Smooth muscle cell (in vitro differentiated cells): ENCODE measurements around the gene RBM14. TPM values are rescaled to one million over a fixed set of nuclear protein-coding genes. Genes with fewer than 3 reads are reported as not detected.
"Not testable (repeated sequence)": the region's sequence is repeated elsewhere in the genome, so short reads cannot be mapped to it uniquely, and the experiment has no call there.

Experiments used
- DNase-seq: peaks from one replicate; lab custom pipeline; 2025; ENCODE audit not compliant: unreplicated experiment; lab: John Stamatoyannopoulos, UW
- H2AFZ ChIP-seq: fragments of 200-600 bp; sonication (generic); 2 replicates; pipeline ENCODE4 v1.6.0; 2016; ENCODE audit warnings: antibody characterized with exemption, low read depth, mild to moderate bottlenecking
- H3F3A ChIP-seq: fragments of 200-600 bp; sonication (generic); 2 replicates; pipeline ENCODE4 v1.6.0; 2017; ENCODE audit warnings: antibody characterized with exemption, low read depth
- H3K27ac ChIP-seq: fragments of 200-600 bp; sonication (generic); 2 replicates; pipeline ENCODE4 v1.5.1; 2016; ENCODE audit warnings: low read depth, mild to moderate bottlenecking
- H3K27me3 ChIP-seq: fragments of 200-600 bp; sonication (generic); 2 replicates; pipeline ENCODE4 v1.6.1; 2016; ENCODE audit warnings: low read depth, mild to moderate bottlenecking
- H3K36me3 ChIP-seq: fragments of 200-600 bp; sonication (generic); 2 replicates; pipeline ENCODE4 v1.5.1; 2016; ENCODE audit warnings: low read depth
- H3K4me1 ChIP-seq: fragments of 200-600 bp; sonication (generic); 2 replicates; pipeline ENCODE4 v1.5.1; 2016; ENCODE audit warnings: low read depth
- H3K4me2 ChIP-seq: fragments of 200-600 bp; sonication (generic); 2 replicates; pipeline ENCODE4 v1.6.0; 2016; ENCODE audit warnings: mild to moderate bottlenecking
- H3K4me3 ChIP-seq: fragments of 200-600 bp; sonication (generic); 2 replicates; pipeline ENCODE4 v1.5.1; 2016; ENCODE audit warnings: mild to moderate bottlenecking
- H3K79me2 ChIP-seq: fragments of 200-600 bp; sonication (generic); 2 replicates; pipeline ENCODE4 v1.6.0; 2016; ENCODE audit warnings: low read depth, mild to moderate bottlenecking
- H3K9ac ChIP-seq: fragments of 200-600 bp; sonication (generic); 2 replicates; pipeline ENCODE4 v1.6.0; 2016; ENCODE audit warnings: low read depth
- H3K9me3 ChIP-seq: fragments of 200-600 bp; sonication (generic); replicated peaks from 2 replicates; pipeline ENCODE4 v1.5.1; 2016; ENCODE audit warnings: low read depth
- H4K20me1 ChIP-seq: fragments of 200-600 bp; sonication (generic); 2 replicates; pipeline ENCODE4 v1.6.0; 2016; ENCODE audit warnings: low read depth
- WGBS: methylation state at CpG from one replicate; pipeline ENCODE4 v1.1.7; 2016; ENCODE audit warnings: low lambda C conversion rate; 5-methylcytosine and 5-hydroxymethylcytosine counted together
- polyA plus RNA-seq: library from polyadenylated mRNA; unstranded; fragments of >200 nt; fragmentation: Nextera tagmentation; extraction: Ambion mirVana; gene quantifications from 2 replicates; pipeline ENCODE4 v1.2.1, GENCODE V29; 2016
- total RNA-seq: library from RNA; depleted of rRNA; stranded (reverse); fragments of >200 nt; gene quantifications from 2 replicates; pipeline ENCODE4 v1.2.3, GENCODE V29; 2014
- TF ChIP-seq, protein P1 (sequence below): fragments of 200-600 bp; sonication (generic); IDR thresholded peaks from 2 replicates; pipeline ENCODE4 v1.5.1; 2017; ENCODE audit warnings: borderline replicate concordance, mild to moderate bottlenecking, antibody characterized with exemption; ENCODE audit not compliant: insufficient read depth, poor library complexity, severe bottlenecking

Gene RBM14
- total and polyA plus RNA-seq, 2 experiments from 2014 or later: 34.4 to 41.1 TPM

DNA sequence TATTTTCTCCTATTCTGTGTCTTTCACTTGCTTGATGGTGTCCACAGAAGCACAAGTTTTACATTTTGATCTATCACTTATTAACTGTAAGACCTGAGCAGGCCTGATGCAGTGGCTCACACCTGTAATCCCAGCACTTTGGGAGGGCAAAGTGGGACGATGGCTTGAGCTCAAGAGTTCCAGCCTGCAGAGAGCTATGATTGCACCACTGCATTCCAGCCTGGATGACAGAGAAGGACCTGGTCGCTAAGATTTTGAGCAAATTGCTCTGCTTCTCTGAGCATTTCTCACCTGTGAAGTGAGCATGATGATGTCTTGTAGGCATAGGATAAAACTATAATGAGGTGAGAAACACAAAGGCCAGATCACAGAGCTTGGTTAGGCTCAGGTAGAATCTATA is 30.3 kb upstream of the RBM14 start:
- no peaks in the 10 kb centered on the region for H3K36me3 ChIP-seq
- no peak overlapping the region for H2AFZ ChIP-seq
- no peak for DNase-seq
- no peak overlapping the region for H3K4me2 ChIP-seq
- H3F3A ChIP-seq: no peaks in the 10 kb centered on the region
- H3K4me1 ChIP-seq: no peaks in the 10 kb centered on the region
- TF ChIP-seq, protein P1, sequence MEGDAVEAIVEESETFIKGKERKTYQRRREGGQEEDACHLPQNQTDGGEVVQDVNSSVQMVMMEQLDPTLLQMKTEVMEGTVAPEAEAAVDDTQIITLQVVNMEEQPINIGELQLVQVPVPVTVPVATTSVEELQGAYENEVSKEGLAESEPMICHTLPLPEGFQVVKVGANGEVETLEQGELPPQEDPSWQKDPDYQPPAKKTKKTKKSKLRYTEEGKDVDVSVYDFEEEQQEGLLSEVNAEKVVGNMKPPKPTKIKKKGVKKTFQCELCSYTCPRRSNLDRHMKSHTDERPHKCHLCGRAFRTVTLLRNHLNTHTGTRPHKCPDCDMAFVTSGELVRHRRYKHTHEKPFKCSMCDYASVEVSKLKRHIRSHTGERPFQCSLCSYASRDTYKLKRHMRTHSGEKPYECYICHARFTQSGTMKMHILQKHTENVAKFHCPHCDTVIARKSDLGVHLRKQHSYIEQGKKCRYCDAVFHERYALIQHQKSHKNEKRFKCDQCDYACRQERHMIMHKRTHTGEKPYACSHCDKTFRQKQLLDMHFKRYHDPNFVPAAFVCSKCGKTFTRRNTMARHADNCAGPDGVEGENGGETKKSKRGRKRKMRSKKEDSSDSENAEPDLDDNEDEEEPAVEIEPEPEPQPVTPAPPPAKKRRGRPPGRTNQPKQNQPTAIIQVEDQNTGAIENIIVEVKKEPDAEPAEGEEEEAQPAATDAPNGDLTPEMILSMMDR: no peak
- 75% methylated on average over 2 of the region's 2 CpGs for WGBS
- no peak overlapping the region for H3K9ac ChIP-seq
- no peak overlapping the region for H3K4me3 ChIP-seq
- no peaks in the 10 kb centered on the region for H3K9me3 ChIP-seq
- no peaks in the 10 kb centered on the region for H4K20me1 ChIP-seq
- H3K27ac ChIP-seq: no peak overlapping the region
- no peaks in the 10 kb centered on the region for H3K27me3 ChIP-seq
- H3K79me2 ChIP-seq: no peaks in the 10 kb centered on the region

DNA sequence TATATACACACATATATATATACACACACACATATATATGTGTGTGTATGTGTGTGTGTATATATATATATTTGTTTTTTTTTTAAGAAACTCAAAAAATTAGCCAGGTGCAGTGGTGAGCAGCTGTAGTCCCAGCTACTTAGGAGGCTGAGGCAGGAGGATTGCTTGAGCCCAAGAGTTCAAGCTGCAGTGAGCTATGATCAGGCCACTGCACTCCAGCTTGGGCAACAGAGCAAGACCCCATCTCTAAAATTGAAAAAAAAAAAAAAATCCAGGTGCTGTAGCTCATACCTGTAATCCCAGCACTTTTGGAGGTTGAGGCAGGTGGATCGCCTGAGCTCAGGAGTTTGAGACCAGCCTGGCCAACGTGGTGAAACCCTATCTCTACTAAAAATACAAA is 27.1 kb upstream of the RBM14 start:
- H2AFZ ChIP-seq, DNase-seq, H3K9ac ChIP-seq, H3K4me2 ChIP-seq, H3K27ac ChIP-seq, H3F3A ChIP-seq, H3K36me3 ChIP-seq, H3K4me3 ChIP-seq, H4K20me1 ChIP-seq, H3K4me1 ChIP-seq, H3K27me3 ChIP-seq, H3K9me3 ChIP-seq: not testable (repeated sequence)
- WGBS: 85% methylated on average over 2 of the region's 2 CpGs
- H3K79me2 ChIP-seq: peaks cover 13% of the 10 kb centered on the region

DNA sequence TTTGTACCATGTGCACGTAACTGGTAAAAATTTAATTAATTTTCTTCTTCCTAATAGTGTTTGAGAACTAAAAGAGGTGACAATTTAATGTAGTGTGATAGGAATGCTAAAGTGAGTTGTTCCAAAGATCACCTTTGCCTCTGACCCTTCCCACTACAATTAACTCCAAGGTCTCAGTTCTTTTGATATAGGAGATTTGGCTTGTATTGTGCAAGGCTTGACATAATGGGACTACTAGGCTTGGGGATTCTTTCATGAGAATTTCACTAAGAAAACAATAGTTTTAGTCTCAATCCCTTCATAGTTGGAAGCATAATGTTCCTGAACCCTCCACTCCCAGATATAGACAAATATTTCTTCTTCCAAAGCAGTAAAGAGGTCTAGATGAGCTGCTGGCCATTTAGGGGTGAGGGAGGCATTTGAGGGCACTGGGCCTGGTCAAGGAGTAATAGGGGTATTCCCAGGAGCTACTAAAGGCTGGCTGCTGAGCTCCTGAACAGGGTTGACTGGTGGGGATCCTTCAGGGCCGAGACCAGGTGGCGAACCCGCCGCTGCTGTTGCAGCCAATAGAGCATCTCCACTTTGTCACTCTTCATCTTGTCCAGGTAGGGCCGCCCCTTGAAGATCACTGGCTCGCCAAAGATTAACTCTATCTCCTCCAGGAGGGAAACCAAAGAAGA is 26.3 kb upstream of the RBM14 start:
- H2AFZ ChIP-seq: no peak overlapping the region
- H3F3A ChIP-seq: peaks cover 4% of the 10 kb centered on the region
- no peaks in the 10 kb centered on the region for H3K27me3 ChIP-seq
- H3K9ac ChIP-seq: no peak overlapping the region
- peaks cover 11% of the 10 kb centered on the region for H3K4me1 ChIP-seq
- WGBS: 98% methylated on average over 7 of the region's 7 CpGs
- no peak for DNase-seq
- H3K4me3 ChIP-seq: no peak overlapping the region
- no peak overlapping the region for H3K4me2 ChIP-seq
- H3K27ac ChIP-seq: no peak overlapping the region
- TF ChIP-seq, protein P1: no peak
- no peaks in the 10 kb centered on the region for H3K36me3 ChIP-seq
- no peaks in the 10 kb centered on the region for H3K9me3 ChIP-seq
- no peaks in the 10 kb centered on the region for H4K20me1 ChIP-seq
- H3K79me2 ChIP-seq: peaks cover 14% of the 10 kb centered on the region

DNA sequence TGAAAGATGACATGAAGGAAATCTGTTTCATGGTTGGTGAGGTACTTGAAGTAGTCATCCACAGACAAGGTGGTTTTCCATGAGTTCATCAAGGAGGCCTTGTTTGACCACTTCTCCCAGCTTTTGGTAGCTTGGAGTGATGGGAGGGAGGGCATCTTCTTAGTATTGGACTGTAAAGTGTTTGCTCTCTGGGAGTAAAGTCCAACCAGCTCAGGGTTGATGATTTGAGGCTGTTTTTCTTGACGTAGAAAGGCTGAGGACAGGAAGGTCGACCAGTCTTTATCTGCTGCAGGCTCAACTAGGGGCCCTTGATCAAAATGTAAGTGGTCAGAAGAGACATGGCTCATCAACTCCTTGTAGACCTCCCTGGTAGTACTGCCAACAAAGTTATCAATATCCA is 25.3 kb upstream of the RBM14 start:
- Histone ChIP-seq H3K4me3 (no peak overlapping the region), H3K27ac (no peak overlapping the region), H3K4me1 (peaks cover 11% of the 10 kb centered on the region), H3K9me3 (no peaks in the 10 kb centered on the region), H2AFZ (no peak overlapping the region), H3K27me3 (no peaks in the 10 kb centered on the region), H3F3A (peaks cover 4% of the 10 kb centered on the region), H3K9ac (no peak overlapping the region), H3K79me2 (peaks cover 21% of the 10 kb centered on the region), H4K20me1 (no peaks in the 10 kb centered on the region), H3K36me3 (no peaks in the 10 kb centered on the region), H3K4me2 (no peak overlapping the region)
- WGBS: 100% methylated on average over 2 of the region's 2 CpGs
- no peak for DNase-seq
- TF ChIP-seq, protein P1: no peak
